BLaER1 (cell line): ENCODE results near the gene CD19.
"Not testable (repeated sequence)": the region's sequence is repeated elsewhere in the genome, so short reads cannot be mapped to it uniquely, and the experiment has no call there.

Experiments used
- H3K27ac ChIP-seq: shearing (Covaris generic); formaldehyde crosslinking; 2 replicates; pipeline ENCODE4 v1.8.1; 2022
- H3K27me3 ChIP-seq: shearing (Covaris generic); formaldehyde crosslinking; 2 replicates; pipeline ENCODE4 v1.8.1; 2022
- H3K36me3 ChIP-seq: shearing (Covaris generic); formaldehyde crosslinking; 2 replicates; pipeline ENCODE4 v1.8.1; 2022
- H3K4me1 ChIP-seq: shearing (Covaris generic); formaldehyde crosslinking; 2 replicates; pipeline ENCODE4 v1.8.1; 2022
- H3K4me2 ChIP-seq: shearing (Covaris generic); formaldehyde crosslinking; 2 replicates; pipeline ENCODE4 v1.8.1; 2022
- H3K4me3 ChIP-seq: shearing (Covaris generic); formaldehyde crosslinking; 2 replicates; pipeline ENCODE4 v1.8.1; 2022
- H3K9ac ChIP-seq: shearing (Covaris generic); formaldehyde crosslinking; 2 replicates; pipeline ENCODE4 v1.8.1; 2022
- H3K9me3 ChIP-seq: shearing (Covaris generic); formaldehyde crosslinking; 2 replicates; pipeline ENCODE4 v1.8.1; 2022
- H4K20me1 ChIP-seq: shearing (Covaris generic); formaldehyde crosslinking; 2 replicates; pipeline ENCODE4 v1.8.1; 2022
- Cebpa-rat ChIP-seq: shearing (Covaris generic); IDR thresholded peaks from 2 replicates; pipeline ENCODE4 v1.8.1; 2022

CD19 gene

DNA sequence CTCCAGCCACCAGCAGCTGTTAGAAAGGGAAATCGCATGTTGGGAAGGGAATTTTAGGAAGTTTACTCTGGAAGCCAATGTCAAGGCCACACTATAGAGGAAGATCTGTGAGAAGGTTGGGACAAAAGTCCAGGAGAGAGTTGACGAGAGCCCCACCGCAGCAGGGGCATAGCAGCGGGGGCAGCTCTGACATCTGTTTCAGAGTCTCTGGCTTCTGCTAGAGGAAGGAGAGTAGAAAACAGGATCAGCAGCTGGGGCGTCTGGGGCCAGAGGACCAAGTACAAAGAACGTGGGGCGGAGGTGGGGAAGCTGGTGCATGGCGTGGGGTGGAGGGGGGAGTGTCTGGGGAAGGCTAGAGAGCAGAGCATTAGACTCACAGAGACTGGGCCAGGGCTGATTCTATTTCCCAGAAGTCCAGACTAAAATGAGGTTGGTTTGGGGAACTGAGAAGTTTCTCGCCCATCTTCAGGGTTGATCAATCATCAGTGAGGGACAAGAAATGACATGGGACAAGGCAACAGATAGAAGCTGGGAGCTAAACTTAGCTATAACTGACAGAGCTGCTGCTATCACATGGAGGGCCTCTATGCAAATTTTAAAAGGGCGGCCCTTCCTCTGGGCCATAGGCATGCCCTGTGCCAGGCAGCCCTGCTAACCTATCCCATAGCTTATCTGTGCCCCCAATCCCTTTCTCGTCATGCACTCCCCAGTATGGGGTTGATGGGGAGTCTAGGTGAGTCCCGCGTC, 7.9 kb upstream of the CD19 start:
- H3K36me3 ChIP-seq = peaks cover 34% of the 10 kb centered on the region
- no peaks in the 10 kb centered on the region for H3K9me3 ChIP-seq
- peaks cover 63% of the 10 kb centered on the region for H3K4me1 ChIP-seq
- H3K27ac ChIP-seq = peak overlapping the region; percentile 97
- TF ChIP-seq Cebpa-rat = no peak
- H3K4me2 ChIP-seq = peak overlapping the region; percentile 99
- H4K20me1 ChIP-seq = no peaks in the 10 kb centered on the region
- peak overlapping the region; percentile 90 for H3K9ac ChIP-seq
- H3K27me3 ChIP-seq = no peaks in the 10 kb centered on the region
- peak overlapping the region; percentile 73 for H3K4me3 ChIP-seq

- H3K27ac ChIP-seq = peak overlapping the region; percentile 97
- H3K9me3 ChIP-seq = no peaks in the 10 kb centered on the region
- no peak for TF ChIP-seq Cebpa-rat
- H4K20me1 ChIP-seq = no peaks in the 10 kb centered on the region
- H3K36me3 ChIP-seq = peaks cover 29% of the 10 kb centered on the region
- peak overlapping the region; percentile 90 for H3K9ac ChIP-seq
- H3K4me2 ChIP-seq = peak overlapping the region; percentile 99
- H3K27me3 ChIP-seq = no peaks in the 10 kb centered on the region
- H3K4me1 ChIP-seq = peaks cover 69% of the 10 kb centered on the region
- H3K4me3 ChIP-seq = peak overlapping the region; percentile 73
Measured at GRCh38 chr16:28924399-28924761, 7.4 kb upstream of the CD19 start.

DNA sequence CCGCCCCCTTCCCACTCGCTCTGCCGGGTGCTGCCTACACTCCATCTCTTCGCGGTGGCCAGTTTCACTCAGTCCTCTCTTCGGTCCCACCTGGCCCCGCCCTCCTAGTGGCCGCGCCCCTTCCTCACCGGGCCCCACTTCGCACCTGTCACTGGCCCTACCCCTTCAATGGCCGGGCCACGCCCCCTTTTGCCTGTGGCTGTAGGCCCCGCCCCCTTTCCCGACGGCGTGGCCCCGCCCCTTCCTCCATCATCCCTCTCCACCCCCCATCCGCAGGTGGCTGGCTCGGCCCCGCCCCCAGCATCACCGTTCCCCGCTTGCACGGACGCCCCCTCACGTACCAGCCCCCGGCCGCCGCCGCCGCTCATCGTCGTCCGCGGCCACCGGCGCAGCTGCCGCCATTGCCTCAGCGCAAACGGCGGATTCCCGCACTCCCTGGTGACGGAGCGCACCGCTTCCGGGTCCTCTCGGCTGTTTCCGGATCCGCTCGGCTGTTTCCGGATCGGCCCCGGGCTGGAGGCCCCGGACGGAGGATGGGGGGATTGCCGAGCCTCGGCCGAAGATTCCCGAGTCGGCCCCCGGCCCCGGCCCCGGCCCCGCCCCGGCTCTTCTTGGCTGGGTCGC, 6.9 kb upstream of the CD19 start, which contains the start of gene RABEP2:
RABEP2 (minus strand) TSS at position 477 of the 624 bp plus-strand sequence; CDS start at position 402, 75 bp downstream.
- TF ChIP-seq Cebpa-rat = no peak
- Histone ChIP-seq H3K27me3 (no peaks in the 10 kb centered on the region), H3K9ac (peak within 1 kb of the TSS; percentile 90), H3K4me2 (peak within 1 kb of the TSS; percentile 99), H3K4me1 (peaks cover 74% of the 10 kb centered on the region), H3K36me3 (peaks cover 24% of the 10 kb centered on the region), H4K20me1 (no peaks in the 10 kb centered on the region), H3K27ac (peak within 1 kb of the TSS; percentile 97), H3K4me3 (peak within 1 kb of the TSS; percentile 73), H3K9me3 (no peaks in the 10 kb centered on the region)

- Histone ChIP-seq H3K27me3 (no peaks in the 10 kb centered on the region), H3K36me3 (peaks cover 21% of the 10 kb centered on the region)
Measured at GRCh38 chr16:28925386-28926228, 6.2 kb upstream of the CD19 start.

DNA sequence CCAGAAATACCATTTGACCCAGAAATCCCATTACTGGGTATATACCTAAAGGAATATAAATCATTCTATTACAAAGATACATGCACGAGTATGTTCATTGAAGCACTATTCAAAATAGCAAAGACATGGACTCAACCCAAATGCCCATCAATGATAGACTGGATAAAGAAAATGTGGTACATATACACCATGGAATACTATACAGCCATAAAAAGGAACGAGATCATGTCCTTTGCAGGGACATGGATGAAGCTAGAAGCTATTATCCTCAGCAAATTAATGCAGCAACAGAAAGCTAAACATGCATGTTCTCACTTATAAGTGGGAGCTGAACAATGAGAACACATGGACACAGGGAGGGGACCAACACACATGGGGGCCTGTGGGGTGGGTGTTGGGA, 5.5 kb upstream of the CD19 start:
- not testable (repeated sequence) for H3K27me3 ChIP-seq, H3K9me3 ChIP-seq, H4K20me1 ChIP-seq
- peak overlapping the region; percentile 99 for H3K4me2 ChIP-seq
- H3K36me3 ChIP-seq = peaks cover 15% of the 10 kb centered on the region
- H3K27ac ChIP-seq = peak overlapping the region; percentile 97
- peaks cover 82% of the 10 kb centered on the region for H3K4me1 ChIP-seq
- peak overlapping the region; percentile 73 for H3K4me3 ChIP-seq
- H3K9ac ChIP-seq = peak overlapping the region; percentile 90

More at GRCh38 chr16:28925386-28926228, 6.2 kb upstream of the CD19 start:
- H3K27ac ChIP-seq = peak overlapping the region; percentile 97
- H3K4me1 ChIP-seq = peaks cover 81% of the 10 kb centered on the region
- no peaks in the 10 kb centered on the region for H4K20me1 ChIP-seq
- peak overlapping the region; percentile 90 for H3K9ac ChIP-seq
- no peak for TF ChIP-seq Cebpa-rat
- peak overlapping the region; percentile 73 for H3K4me3 ChIP-seq
- H3K4me2 ChIP-seq = peak overlapping the region; percentile 99
- H3K9me3 ChIP-seq = no peaks in the 10 kb centered on the region

DNA sequence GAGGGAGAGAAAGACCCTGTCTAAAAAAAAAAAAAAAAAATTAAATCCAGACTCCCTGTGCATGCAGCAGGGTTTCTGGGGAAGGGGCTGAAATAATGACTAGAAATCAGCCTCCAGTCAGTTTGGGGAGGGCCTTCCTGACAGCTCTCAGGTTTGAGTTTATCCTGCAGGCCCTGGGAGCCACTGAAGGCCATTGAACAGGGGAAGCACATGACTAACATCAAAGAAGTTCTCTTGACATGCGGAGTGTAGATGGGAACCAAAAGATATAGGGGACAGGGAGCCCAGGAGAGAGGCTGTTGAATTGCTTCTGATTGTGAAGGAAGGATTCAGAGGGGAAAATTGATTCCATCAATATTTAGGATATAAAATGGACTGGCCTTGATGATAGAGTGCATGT, 4.0 kb upstream of the CD19 start:
- H3K4me3 ChIP-seq = no peak overlapping the region
- 0 out of 2 replicates have a peak overlapping the region, but pooled peaks have one; percentile 42 for H3K27ac ChIP-seq
- H3K4me1 ChIP-seq = peaks cover 70% of the 10 kb centered on the region
- H4K20me1 ChIP-seq = no peaks in the 10 kb centered on the region
- H3K4me2 ChIP-seq = peak overlapping the region; percentile 42
- no peaks in the 10 kb centered on the region for H3K9me3 ChIP-seq
- 0 out of 2 replicates have a peak, but pooled peaks cover under 1% of the 10 kb centered on the region for H3K36me3 ChIP-seq
- no peak for TF ChIP-seq Cebpa-rat
- H3K27me3 ChIP-seq = no peaks in the 10 kb centered on the region
- no peak overlapping the region for H3K9ac ChIP-seq

DNA sequence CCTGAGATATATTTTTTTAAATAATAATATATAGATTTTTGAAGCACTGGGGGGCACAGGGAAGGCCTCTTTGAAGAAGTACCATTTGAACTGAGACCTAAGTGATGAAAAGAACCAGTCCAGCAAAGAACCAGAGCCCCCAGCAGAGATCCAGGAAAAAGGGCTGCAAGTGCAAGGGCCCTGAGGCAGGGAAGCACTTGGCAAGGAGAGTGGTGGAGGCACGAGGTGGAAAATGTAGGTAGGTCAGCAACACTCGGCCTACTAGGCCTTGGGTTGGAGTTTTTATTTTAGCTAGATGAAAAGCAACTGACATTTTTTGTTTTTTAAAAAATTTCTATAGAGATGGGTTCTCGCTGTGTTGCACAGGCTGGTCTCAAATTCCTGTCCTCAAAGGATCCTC, 1.6 kb upstream of the CD19 start:
- H3K4me2 ChIP-seq = peak overlapping the region; percentile 99
- H3K4me3 ChIP-seq = peak overlapping the region; percentile 93; the same call in 1 of the 2 replicates
- no peaks in the 10 kb centered on the region for H3K9me3 ChIP-seq
- peaks cover 8% of the 10 kb centered on the region for H4K20me1 ChIP-seq
- H3K36me3 ChIP-seq = peaks cover 23% of the 10 kb centered on the region
- TF ChIP-seq Cebpa-rat = no peak
- peak overlapping the region; percentile 99 for H3K27ac ChIP-seq
- H3K27me3 ChIP-seq = no peaks in the 10 kb centered on the region
- peak overlapping the region; percentile 99 for H3K9ac ChIP-seq
- H3K4me1 ChIP-seq = peaks cover 80% of the 10 kb centered on the region

DNA sequence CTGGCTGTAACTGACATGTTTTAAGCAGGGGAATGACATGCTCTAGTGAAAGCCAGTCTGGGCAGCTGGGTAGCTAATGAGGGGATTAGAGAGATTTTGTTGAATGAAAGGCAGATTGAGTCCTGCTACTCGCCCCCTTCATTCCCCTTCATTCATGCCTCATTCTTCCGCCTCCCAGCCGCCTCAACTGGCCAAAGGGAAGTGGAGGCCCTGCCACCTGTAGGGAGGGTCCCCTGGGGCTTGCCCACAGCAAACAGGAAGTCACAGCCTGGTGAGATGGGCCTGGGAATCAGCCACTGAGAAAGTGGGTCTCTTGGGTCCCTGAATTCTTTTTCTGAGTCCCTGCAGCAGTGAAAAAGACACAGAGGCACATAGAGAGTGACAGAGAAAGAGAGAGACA, 1.1 kb upstream of the CD19 start:
- TF ChIP-seq Cebpa-rat = no peak
- H3K9ac ChIP-seq = peak overlapping the region; percentile 99
- peak overlapping the region; percentile 99 for H3K4me2 ChIP-seq
- H3K4me1 ChIP-seq = peaks cover 84% of the 10 kb centered on the region
- H4K20me1 ChIP-seq = peaks cover 13% of the 10 kb centered on the region
- H3K27me3 ChIP-seq = no peaks in the 10 kb centered on the region
- no peaks in the 10 kb centered on the region for H3K9me3 ChIP-seq
- H3K4me3 ChIP-seq = peak overlapping the region; percentile 93
- peaks cover 27% of the 10 kb centered on the region for H3K36me3 ChIP-seq
- H3K27ac ChIP-seq = peak overlapping the region; percentile 99

- peak overlapping the region; percentile 99 for H3K9ac ChIP-seq
- H3K27me3 ChIP-seq = no peaks in the 10 kb centered on the region
- no peak for TF ChIP-seq Cebpa-rat
- H3K4me2 ChIP-seq = peak overlapping the region; percentile 99
- H3K4me3 ChIP-seq = peak overlapping the region; percentile 93
- peaks cover 83% of the 10 kb centered on the region for H3K4me1 ChIP-seq
- H4K20me1 ChIP-seq = peaks cover 28% of the 10 kb centered on the region
- peaks cover 46% of the 10 kb centered on the region for H3K36me3 ChIP-seq
- H3K27ac ChIP-seq = peak overlapping the region; percentile 99
- H3K9me3 ChIP-seq = no peaks in the 10 kb centered on the region
Measured at GRCh38 chr16:28932339-28933141, 769 bp downstream of the CD19 start.
